ENCODE results near the gene PDHX.

DNA sequence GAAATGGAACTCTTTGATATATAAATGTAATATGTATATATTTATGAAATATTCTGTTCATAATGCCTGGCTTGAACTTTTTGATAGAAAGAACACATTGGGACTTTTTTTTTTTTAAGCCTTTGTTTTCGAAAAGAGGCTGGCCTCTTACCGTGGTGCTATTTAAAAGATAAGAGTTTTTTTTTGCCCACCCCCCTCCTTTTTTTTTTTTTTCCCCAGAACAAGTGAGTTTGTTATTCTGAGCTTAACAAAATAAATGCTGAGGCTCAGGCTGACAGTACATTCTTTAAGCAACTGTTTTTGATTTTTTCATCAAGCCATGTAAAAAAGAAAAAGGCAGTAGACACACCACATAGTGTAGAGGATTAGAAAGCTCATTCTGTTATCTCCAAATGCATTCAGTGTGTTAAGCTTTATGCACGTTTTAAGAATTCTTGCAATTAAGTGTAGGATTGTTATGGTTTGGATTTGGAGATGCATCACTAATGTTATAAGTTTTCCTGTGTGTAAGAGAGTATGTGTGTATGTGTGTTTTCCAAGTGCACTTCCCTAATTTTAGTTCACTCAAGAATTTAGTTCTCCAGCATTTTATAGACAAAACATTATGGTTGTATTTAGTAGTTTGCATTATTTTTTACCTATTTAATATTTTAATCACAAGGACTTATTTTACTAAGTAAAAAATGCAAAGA lies 12.0 kb downstream of the PDHX start:
- TF ChIP-seq POLR2A (IDR thresholded peaks at IDR 0.05), result no peak
- TF ChIP-seq, protein P1, sequence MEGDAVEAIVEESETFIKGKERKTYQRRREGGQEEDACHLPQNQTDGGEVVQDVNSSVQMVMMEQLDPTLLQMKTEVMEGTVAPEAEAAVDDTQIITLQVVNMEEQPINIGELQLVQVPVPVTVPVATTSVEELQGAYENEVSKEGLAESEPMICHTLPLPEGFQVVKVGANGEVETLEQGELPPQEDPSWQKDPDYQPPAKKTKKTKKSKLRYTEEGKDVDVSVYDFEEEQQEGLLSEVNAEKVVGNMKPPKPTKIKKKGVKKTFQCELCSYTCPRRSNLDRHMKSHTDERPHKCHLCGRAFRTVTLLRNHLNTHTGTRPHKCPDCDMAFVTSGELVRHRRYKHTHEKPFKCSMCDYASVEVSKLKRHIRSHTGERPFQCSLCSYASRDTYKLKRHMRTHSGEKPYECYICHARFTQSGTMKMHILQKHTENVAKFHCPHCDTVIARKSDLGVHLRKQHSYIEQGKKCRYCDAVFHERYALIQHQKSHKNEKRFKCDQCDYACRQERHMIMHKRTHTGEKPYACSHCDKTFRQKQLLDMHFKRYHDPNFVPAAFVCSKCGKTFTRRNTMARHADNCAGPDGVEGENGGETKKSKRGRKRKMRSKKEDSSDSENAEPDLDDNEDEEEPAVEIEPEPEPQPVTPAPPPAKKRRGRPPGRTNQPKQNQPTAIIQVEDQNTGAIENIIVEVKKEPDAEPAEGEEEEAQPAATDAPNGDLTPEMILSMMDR (IDR thresholded peaks at IDR 0.05), result no peak
